HCEC 1CT (cell line): ENCODE measurements around the gene ARHGAP27.
A peak's percentile ranks its signal among the peaks of the same experiment; 100 is the strongest.

ENCODE experiments used
- DNase-seq: peaks from one replicate; pipeline ENCODE4 v3.0.0-alpha.2; 2017

The ARHGAP27 gene

DNA sequence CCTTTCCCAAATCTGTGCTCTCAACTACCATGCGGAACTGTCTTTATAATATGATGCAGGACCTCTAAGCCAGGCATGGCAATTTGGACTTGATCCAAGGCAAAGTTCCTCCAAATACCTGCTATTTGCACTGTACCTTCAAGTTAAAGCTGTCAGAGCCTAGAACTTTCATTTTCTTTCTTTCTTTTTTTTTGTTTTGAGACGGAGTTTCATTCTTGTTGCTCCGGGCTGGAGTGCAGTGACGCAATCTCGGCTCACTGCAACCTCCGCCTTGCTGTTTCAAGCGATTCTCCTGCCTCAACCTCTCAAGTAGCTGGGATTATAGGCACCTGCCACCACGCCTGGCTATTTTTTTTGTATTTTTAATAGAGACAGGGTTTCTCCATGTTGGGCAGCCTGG is 51.7 kb downstream of the ARHGAP27 start:
- no peak for DNase-seq

DNA sequence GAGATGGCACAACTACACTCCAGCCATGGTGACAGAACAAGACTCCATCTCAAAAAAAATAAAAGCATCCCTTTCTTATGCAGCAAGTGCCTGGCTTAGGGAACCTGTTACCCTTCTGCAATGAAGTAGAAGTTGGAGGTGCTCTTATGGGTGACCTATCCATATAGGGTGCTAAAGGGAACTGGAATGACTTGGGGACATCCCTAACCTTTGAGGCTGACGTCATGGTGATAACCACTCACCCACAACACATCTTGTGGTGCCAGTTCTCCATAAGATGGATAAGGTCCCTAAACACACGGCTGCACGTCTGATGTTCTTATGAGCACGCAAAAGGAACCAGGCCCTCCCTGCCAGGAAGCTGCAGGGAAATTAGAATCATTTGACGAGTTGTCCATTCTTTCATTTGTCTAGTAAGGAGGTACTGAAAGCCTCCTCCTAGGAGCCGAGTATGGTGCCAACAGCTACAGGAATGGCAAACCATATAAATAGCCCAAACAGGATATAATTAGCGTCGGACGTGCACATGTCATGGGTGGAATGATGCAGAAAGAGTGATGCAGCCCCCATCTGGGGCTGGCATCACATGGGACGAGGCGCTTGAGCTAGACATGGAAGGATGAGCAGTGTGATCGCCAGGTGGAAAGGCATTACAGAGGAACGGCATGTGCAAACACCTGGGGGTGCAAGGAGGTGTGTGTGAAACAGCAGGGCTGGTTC is 52.5 kb downstream of the ARHGAP27 start:
- no peak for DNase-seq

DNA sequence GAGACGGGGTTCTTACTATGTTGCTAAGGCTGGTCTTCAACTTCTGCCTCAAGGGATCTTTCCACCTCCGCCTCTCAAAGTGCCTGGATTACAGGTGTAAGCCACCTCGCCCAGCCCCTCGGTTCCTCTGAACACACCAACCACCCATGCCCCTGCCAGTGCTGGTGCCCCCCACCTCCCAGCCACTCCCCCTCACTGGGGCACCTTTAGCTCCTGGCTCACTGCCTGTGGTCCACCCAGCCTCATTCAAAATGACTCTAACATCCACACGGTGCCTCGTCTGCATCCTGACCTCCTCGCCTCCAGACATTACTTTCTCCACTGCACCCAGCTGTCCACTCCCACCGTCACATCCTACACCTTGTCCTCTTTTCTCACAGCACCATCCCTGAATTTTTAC is 55.3 kb downstream of the ARHGAP27 start:
- no peak for DNase-seq

DNA sequence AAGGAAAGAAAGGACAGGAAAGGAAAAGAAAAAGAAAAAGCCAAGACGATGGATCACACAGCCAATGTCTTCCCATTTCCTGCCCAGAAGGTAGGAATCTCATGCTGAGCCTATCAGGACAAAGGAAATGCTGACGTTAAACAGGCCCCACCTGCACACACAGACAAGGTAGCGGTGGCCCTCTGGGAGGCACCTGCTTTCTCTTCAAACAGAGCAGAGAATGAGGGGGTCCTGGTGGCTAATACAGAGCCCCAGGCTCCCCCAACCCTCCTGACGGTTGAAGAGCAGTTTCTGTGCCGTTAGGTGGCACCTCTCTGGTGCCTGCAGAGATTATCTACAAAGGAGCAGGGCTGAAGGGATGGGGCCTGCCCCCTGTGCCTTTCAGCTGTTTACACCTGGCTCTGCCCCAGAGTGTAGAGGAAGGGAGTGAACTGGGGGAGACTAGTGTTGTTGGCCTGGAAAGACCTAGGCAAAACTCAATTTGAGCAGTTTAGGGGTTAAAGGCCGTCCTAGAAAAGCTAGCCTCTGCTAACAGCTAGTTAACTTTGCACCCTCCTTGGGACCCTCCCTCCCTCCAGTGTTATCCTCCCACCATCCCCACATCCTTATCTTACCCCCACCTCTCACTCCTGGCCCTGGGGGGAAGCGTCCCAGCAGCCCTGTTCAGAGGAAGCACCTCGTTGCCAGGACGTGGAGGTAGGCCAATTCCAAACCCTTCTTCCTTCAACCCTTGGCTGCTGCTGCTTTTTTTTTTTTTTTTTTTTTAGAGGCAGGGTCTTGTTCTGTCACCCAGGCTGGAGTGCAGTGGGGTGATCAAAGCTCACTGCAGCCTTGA is 56.3 kb downstream of the ARHGAP27 start:
- no peak for DNase-seq

DNA sequence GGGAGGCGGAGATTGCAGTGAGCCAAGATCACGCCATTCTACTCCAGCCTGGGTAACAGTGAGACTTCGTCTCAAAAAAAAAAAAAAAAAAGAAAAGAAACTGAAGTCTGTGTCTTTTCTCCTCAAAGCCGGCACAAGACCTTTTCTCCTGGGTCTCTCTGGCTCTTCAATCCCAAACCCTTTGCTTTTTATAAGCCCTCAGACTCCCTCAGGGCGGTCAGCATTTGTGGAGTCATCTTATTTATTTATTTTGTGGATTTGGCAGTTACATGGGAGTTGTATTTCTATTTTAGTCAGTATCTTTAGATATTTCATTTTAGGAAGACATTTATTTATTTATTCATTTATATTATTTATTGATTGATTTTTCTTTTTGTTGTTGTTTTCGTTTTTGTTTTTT is 58.2 kb downstream of the ARHGAP27 start:
- no peak for DNase-seq

DNA sequence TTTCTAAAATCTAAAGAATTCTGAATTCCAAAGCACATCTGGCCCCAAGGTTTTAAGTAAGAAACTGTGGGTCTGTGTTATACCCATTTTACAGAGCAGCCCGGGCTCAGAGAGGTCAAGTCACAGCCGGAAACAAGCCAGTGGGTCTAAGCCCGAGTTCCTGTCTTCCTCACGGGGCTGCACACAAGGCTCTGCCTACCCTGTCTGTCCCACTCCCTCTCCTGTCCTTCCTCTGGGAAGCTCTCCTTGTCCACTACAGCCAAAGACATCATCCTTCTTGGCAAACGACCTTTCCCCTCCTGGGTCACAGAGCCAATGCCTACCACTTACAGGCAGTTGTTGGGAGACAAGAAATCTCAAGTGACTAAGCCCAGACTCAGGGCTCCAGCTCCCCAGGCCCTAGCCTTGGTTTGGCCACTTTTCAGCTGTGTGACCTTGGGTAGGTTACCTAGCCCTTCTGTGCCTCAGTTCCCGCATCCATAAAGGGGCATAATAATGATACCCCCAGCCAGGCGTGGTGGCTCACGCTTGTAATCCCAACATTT is 60.3 kb downstream of the ARHGAP27 start:
- DNase-seq, result peak; percentile 27

DNA sequence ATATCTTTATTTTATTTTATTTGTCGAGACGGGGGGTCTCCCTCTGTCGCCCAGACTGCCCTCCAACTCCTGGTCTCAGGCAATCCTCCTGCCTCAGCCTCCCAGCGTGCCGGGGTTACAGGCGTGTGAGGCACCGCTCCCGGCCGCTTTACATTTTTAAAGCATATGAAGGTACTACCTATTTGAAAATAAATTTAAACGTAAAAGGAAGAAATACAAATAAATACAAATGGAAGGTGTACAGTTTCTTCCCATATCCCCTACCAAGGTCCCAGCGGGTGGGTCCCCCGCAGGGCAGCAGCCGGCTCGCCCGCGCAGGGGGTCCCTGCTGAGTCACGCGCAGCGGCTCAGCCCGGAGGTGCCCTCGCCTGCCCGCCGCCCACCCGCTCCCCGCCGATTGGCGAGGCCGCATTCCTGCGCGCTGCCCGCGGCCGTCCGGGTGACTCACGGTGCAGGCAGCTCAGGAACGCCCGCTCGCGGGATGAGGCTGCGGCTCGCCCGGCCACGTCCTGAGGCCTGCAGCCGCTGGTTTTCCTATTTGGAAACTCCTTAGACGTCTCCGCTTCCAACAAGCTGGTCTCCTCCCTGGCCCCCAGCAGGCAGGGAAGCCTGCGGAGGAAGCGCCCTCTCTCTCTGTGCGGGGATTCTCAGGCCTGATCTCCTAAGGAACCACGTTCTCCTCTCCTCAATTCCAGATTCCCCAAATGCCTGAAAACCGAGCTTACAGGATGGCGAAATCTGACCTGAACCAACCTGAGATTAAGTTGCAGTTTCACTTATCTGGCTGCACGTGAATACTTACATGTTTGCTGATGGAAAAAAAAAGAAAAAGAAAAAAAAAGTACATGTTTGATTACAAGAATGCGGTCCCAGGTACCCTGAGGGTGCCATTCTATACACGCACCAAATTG is 61.0 kb downstream of the ARHGAP27 start:
- peak; percentile 97 for DNase-seq

DNA sequence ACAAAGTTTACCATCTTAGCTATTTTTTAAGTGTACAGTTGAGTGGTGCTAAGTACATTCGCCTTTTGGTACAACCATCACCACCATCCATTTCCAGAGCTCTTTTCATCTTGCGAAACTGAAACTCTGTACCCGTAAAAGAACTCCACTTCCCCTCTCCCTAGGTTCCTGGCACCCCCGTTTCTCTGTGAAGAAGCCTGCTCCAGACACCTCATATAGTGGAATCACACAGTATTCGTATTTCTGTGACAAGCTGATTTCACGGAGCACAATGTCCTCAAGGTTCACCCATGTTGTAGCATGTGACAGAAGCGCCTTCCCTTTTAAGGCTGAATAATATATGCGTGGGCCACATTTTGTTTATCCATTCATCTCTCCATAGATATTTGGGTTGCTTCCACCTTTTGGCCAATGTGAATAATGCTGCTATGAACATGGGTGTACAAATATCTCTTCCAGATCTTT is 61.7 kb downstream of the ARHGAP27 start:
- peak; percentile 48 for DNase-seq

DNA sequence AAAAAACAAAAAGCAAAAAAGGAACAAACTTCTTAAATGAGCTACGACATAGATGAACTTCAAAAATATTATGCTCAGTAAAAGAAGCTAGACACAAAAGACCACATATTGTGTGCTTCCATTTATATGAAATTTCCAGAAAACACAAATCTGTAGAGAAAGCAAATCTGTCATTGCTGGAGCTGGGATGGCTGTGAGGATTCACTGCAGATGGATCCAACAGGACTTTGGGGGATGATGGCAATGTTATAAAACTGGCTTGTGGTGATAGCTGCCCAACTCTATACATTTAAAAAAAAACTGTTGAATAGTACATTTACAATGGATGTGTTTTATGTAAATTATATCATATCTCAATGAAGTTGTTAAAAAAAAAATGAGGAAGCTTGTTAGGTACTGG is 63.2 kb downstream of the ARHGAP27 start:
- no peak for DNase-seq

DNA sequence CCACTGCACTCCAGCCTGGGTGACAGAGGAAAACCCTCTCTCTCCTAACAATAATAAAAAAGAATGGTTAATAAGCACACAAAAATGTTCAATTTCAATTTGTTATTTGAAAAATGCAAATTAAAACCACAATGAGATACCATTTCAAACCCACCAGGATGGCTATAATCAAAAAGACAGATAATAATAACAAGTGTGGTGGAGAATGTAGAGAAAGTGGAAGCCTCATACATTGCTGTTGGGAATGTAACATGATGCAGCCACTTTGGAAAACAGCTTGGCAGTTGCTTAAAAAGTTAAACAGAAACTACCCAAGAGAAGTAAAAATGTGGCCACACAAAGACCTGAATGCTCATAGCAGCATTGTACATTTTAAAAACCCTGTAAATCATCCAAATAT is 64.0 kb downstream of the ARHGAP27 start:
- DNase-seq, result peak; percentile 47

DNA sequence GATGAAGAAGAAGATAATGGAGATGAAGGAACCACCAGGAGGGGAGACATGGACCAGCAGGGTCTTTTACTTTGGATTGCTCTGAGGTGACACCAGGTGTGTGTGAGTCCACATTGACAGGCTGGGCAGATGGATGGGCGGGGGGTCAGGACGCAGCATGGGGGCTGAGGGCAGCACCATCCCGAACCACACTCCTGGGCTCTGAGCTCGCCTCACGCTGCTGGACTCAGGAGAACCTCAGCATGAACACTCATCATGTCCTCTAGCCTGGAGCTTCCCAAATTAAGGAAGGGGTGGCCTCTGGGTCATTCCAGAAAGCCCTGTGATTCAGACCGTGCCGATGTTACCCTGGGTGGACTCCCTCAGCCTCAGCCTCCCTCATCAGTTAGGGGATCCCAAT is 65.5 kb downstream of the ARHGAP27 start:
- no peak for DNase-seq

DNA sequence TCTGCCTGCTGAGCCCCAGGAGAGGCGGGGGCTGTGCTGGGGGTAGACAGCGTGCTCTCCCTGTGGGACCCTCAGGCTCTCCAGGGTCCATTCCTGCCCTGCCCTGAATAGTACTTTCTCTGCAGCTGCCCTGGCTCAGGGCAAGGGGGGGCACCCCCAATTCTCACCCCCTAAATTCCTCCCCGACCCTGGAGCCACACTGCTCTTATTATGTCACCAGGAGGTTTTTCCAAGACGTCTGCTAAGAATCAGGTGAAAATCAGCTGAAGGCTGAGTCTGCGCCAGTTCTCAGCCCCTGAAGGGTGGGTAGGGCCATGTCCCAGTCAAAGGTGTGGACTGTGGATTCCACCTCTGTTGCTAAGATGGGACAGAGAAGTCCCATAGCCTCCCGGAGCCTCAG is 66.0 kb downstream of the ARHGAP27 start:
- no peak for DNase-seq

DNA sequence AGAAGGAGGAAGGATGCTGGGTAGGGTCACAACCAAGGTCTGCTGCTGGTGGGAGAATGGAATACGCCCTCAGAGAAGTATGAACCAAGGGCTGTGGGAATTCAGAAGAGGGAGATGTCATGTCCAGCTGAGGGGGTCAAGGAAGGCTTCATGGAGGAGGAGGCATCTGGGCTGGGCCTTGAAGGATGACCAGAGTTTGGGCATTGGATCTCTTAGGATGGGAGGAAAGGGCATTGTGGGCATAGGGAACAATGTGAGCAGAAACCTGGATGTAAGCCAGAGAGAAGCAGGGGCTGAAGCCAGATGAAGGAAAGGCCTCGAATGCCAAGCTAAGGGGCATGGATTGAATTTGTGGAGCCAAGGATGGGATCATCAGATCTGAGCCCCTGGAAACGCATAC is 66.6 kb downstream of the ARHGAP27 start:
- DNase-seq, result no peak

DNA sequence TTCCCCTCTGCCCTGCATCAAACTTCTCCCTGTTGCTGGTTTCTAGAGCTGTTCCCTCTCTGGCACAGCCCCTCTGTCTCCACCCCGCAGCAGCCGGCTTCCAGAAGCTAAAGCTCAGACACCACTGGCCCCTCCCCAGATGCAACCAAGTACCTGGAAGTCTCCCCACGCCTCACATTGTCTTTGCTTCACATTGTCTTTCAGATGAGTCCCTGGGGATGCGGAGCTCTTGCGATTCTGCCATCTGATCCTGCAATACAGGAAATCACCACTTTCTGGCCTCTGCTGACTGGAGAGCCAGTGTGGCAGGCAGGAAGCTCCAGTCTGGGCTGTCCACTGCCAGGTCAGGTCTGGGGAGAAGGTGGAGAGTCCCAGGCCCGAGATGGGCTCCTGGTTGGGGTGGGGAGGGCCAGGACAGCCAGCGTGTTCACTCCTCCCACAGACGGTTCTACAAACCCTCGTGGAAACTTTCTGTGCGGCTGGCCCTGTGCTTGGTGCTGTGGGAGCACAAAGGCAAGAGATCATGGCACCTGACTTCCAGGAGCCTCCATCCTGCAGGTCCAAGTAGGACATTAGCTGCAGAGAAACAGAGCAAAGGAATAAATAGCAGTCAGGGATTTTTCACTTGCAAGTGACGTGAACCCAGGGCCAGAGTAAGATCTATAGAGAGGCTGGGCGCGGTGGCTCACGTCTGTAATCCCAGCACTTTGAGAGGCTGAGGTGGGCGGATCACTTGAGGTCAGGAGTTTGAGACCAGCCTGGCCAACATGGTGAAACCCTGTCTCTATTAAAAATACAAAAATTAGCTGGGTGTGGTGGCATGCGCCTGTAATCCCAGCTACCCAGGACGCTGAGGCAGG is 67.9 kb downstream of the ARHGAP27 start:
- DNase-seq, result no peak

DNA sequence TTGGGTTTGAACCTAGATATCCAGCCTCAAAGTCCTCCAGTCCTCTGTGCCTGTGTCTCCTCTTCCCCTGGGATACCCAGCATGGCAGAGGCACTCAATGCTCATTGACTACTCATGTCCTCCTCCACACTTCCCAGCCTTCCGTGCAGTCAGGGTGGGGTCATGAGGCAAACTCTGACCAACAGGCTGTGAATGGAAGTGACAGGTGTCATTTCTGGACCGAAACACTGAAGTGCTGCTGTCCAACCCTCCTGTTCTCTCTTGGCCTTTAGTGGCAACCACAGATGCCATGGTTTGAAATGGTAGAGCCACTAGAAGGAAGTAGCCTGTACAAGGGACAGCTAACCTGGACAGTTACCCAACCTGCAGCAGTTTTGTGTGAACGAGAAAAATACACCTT is 69.2 kb downstream of the ARHGAP27 start:
- no peak for DNase-seq

DNA sequence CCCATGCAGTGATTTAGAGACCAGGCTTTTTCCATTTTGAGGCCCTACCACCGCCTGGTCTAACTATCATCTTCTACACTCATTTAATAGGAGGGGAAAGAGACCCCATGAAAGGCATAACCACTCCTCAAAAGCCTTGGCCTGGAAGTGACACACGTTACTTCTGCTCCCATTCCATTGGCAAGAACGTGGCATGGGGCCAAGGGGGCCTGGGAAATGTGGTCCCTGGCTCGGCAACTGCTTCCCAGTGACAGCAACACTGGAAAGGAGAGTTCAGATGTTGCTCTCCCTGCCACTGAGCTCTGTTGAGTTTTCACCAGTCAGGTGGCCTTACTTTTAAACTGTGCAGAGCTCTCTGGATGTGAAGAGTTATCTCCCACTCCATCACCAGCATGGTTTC is 70.7 kb downstream of the ARHGAP27 start:
- DNase-seq, result no peak

DNA sequence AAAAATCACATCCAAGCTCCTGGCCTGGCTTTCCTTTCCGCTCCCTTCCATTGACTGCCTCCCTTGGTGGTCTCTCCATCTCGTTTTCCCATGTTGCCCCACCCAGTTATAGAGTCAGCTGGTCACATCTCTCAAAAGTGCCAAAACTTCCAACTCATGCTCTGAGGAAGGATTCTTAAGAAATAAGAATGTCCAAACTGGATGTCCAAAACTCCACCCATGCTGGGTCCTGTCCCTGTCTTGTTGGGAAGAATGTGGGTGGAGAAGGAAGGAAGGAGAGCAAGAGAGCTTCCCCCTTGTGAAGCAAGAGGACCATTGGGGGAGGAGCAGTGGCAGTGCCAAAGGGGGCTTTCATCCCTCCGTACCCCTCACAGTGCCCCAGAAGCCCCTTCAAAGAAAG is 71.2 kb downstream of the ARHGAP27 start:
- DNase-seq, result no peak

DNA sequence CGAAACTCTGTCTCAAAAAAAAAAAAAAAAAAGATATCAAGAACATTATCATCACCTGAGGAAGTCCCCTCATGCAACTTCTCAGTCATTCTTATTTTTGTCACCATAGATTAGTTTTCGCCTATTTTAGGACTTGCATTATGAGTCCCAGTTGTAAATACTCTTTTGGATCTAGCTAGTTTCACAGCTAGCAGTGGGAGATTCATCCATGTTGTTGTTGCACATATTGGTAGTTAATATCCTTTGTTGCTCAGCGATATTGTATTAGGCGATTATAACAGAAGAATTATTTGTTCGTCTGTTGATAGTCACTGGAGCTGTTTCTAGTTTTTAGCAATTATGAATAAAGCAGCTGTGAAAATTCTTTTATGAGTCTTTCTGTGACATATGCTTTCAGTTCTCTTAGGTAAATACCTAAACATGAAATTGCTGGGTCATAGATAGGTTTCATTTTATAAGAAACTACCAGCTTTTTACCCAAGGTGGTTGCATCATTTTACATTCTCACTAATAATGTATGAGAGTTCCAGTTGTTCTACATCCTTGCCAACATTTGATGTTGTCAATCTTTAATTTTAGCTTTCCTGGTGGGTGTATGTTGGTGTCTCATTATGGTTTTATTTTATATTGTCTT is 75.2 kb downstream of the ARHGAP27 start:
- no peak for DNase-seq

DNA sequence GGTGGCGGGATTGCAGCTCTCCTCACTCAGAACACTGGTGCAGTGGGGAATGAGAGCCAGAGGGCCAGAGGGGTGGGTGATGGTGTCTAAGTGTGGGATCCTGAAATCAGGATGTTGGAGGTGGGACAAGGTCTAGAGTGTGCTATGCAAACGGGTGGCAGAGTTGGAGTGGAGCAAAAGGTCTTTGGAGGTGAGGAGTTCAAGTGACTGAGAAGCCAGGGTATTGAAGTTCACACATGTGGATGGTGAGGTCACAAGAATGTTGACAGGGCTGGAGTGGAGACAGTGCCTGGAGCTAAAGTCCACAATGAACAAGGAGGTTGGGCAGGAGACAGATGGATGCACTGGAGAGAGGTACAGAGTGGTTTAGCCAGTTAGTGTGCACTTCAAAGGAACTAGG is 77.6 kb downstream of the ARHGAP27 start:
- no peak for DNase-seq

DNA sequence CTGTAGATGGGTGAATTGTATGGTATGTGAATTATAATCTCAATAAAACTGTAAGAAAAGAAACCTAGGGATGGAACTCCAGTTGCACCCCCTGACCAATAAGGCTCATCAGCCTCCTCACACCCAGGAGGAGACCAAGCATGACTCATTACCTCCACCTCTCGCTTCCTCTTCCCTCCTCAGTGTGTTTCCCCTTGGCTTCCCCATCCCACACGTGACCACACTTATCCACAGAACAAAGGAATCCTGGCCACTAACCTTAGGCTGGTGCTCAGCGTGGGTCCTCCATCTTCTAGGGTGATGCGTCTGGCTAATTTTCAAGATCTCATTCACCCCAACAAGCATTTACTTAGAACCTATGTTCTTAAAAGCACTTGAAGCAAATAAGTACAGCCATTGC is 79.6 kb downstream of the ARHGAP27 start:
- DNase-seq, result no peak

DNA sequence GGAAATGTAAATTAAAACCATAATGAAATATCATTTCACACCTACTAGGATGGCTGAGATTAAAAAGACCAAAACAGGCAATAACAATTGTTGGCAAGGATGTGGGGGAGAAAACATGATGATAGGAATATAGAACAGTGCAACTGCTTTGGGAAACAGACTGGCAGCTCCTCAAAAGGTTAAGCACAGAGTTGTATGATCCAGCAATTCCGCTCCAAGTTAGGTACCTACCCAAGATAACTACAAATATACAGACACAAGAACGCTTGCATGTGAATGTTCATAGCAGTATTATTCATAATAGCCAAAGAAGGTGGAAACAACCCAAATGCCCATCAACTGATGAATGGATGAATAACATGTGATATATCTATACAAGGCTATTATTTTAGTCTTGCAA is 80.8 kb downstream of the ARHGAP27 start:
- DNase-seq, result no peak

DNA sequence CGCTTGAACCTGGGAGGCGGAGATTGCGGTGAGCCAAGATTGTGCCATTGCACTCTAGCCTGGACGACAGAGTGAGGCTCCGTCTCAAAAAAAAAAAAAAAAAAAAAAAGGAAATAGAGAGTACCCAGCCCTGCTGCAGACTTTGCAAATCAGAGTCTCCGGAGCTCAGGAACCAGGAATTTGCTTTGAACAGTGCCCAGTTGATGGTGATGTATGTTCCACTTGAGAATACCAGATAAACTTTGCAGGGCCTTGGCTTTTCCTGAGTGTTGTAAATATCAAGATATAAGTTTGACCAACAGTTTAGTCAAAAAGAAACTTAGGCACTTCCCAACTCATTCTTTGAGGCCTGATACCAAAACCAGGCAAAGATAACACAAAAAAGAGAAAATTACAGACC is 85.2 kb downstream of the ARHGAP27 start:
- no peak for DNase-seq
